Endothelial cell of umbilical vein (primary cell): ENCODE measurements around the gene SERPINA6.

Source experiments
- CTCF ChIP-seq, 2 donors: IDR thresholded peaks; 1 replicate in 1 of 2; 2 replicates in 1 of 2; pipeline ENCODE4 v1.5.1; 2011; ENCODE audit warnings: low read length in 2 of 2, mild to moderate bottlenecking in 2 of 2, moderate library complexity in 2 of 2, control low read depth in 1 of 2, inconsistent platforms in 1 of 2, low read depth in 1 of 2; ENCODE audit not compliant: insufficient read depth in 1 of 2; ENCODE audit errors: extremely low read depth in 1 of 2
- EZH2 ChIP-seq: IDR thresholded peaks from 2 replicates; pipeline ENCODE4 v1.6.1; 2012; ENCODE audit warnings: borderline replicate concordance, low read depth, mild to moderate bottlenecking, moderate library complexity, low read length, inconsistent platforms; ENCODE audit not compliant: severe bottlenecking
- FOS ChIP-seq: IDR thresholded peaks from 2 replicates; pipeline ENCODE4 v1.6.1; 2011; ENCODE audit warnings: mild to moderate bottlenecking, low read length, moderate library complexity, borderline replicate concordance; ENCODE audit not compliant: insufficient read depth
- JUN ChIP-seq: IDR thresholded peaks from 2 replicates; pipeline ENCODE4 v1.6.1; 2011; ENCODE audit warnings: borderline replicate concordance, low read depth; ENCODE audit not compliant: insufficient read length, insufficient read depth
- MAX ChIP-seq: IDR thresholded peaks from 2 replicates; pipeline ENCODE4 v1.6.1; 2011; ENCODE audit not compliant: insufficient read depth, insufficient read length
- POLR2A ChIP-seq: IDR thresholded peaks from 2 replicates; pipeline ENCODE4 v1.6.1; 2012; ENCODE audit warnings: low read depth, mild to moderate bottlenecking, control low read depth, low read length
- POLR2AphosphoS5 ChIP-seq: IDR thresholded peaks from 2 replicates; pipeline ENCODE4 v1.6.1; 2012; ENCODE audit warnings: low read depth, mild to moderate bottlenecking, control low read depth, low read length, moderate library complexity; ENCODE audit not compliant: insufficient read depth

- TF ChIP-seq CTCF (IDR thresholded peaks at IDR 0.05; ENCODE audit: extremely low read depth in 1 of 2, insufficient read depth in 1 of 2, low read depth in 1 of 2, low read length in 2 of 2): no peak
- no peak for TF ChIP-seq JUN
- no peak for TF ChIP-seq FOS
- no peak for TF ChIP-seq POLR2A
- TF ChIP-seq POLR2AphosphoS5: no peak
- TF ChIP-seq MAX: no peak
- TF ChIP-seq EZH2: no peak
Measured at GRCh38 chr14:94284221-94284620, 38.9 kb downstream of the SERPINA6 start.
